GM23338 (cell line): ENCODE measurements around the gene RTL10.

ENCODE experiments used
- CREB1 ChIP-seq: fragments of 250-450 bp; sonication (Bioruptor Pico); IDR thresholded peaks from 2 replicates; pipeline ENCODE4 v1.5.0; 2020; ENCODE audit warnings: low read depth, mild to moderate bottlenecking, moderate library complexity
- EZH2 ChIP-seq: fragments of 200-600 bp; sonication (generic); IDR thresholded peaks from one replicate; pipeline ENCODE4 v1.8.0; 2017; ENCODE audit warnings: antibody characterized with exemption, mild to moderate bottlenecking, low read depth; ENCODE audit not compliant: unreplicated experiment
- EZH2phosphoT487 ChIP-seq: fragments of 200-600 bp; sonication (generic); IDR thresholded peaks from one replicate; pipeline ENCODE4 v1.8.1; 2018; ENCODE audit warnings: antibody characterized with exemption; ENCODE audit not compliant: unreplicated experiment
- JUNB ChIP-seq: IDR thresholded peaks from one replicate; pipeline ENCODE4 v1.6.1; 2016; ENCODE audit warnings: antibody characterized with exemption; ENCODE audit not compliant: unreplicated experiment
- POLR2AphosphoS5 ChIP-seq: IDR thresholded peaks from 2 replicates; pipeline ENCODE4 v1.6.1; 2016; ENCODE audit warnings: antibody characterized with exemption, low read depth
- ZNF114 ChIP-seq: fragments of 250-450 bp; sonication (Bioruptor Pico); IDR thresholded peaks from 2 replicates; pipeline ENCODE4 v1.5.0; 2020; ENCODE audit warnings: mild to moderate bottlenecking, moderate library complexity
- TF ChIP-seq, protein P1 (sequence below), 2 experiments: fragments of 200-600 bp in 1 of 2; sonication (generic) in 1 of 2; conservative IDR thresholded peaks; 2 replicates each; pipeline versions ENCODE4 v1.5.1 to v1.6.1; 2016 to 2017; ENCODE audit warnings: antibody characterized with exemption in 2 of 2, low read depth in 2 of 2, mild to moderate bottlenecking in 2 of 2, moderate library complexity in 1 of 2
- TF ChIP-seq, protein P2 (sequence below): fragments of 250-450 bp; sonication (Bioruptor Pico); IDR thresholded peaks from 2 replicates; pipeline ENCODE4 v1.5.0; 2020; ENCODE audit warnings: mild to moderate bottlenecking, moderate library complexity
- TF ChIP-seq, protein P3 (sequence below): IDR thresholded peaks from one replicate; pipeline ENCODE4 v1.6.1; 2018; ENCODE audit warnings: antibody characterized with exemption; ENCODE audit not compliant: unreplicated experiment
- TF ChIP-seq, protein P4 (sequence below): IDR thresholded peaks from 2 replicates; pipeline ENCODE4 v1.6.1; 2016; ENCODE audit warnings: antibody characterized with exemption

DNA sequence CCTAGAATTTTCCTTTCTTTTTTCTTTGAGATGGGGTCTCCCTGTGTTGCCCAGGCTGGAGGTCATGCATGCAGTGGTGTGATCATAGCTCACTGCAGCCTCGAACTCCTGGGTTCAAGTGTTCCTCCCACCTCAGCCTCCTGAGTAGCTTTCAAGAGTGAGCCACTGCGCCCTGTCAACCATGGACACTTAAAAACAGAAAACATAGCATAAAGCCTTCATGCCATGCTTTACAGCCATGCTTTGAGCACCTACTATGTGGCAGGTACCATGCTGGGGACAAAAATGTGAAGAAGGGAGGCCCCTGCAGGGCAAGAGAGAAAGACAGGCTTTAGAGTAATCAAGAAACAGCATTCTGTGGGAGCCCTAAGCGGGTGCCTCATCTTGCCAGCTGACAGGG lies 13.7 kb upstream of the RTL10 start:
- TF ChIP-seq, protein P1, sequence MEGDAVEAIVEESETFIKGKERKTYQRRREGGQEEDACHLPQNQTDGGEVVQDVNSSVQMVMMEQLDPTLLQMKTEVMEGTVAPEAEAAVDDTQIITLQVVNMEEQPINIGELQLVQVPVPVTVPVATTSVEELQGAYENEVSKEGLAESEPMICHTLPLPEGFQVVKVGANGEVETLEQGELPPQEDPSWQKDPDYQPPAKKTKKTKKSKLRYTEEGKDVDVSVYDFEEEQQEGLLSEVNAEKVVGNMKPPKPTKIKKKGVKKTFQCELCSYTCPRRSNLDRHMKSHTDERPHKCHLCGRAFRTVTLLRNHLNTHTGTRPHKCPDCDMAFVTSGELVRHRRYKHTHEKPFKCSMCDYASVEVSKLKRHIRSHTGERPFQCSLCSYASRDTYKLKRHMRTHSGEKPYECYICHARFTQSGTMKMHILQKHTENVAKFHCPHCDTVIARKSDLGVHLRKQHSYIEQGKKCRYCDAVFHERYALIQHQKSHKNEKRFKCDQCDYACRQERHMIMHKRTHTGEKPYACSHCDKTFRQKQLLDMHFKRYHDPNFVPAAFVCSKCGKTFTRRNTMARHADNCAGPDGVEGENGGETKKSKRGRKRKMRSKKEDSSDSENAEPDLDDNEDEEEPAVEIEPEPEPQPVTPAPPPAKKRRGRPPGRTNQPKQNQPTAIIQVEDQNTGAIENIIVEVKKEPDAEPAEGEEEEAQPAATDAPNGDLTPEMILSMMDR (conservative IDR thresholded peaks at IDR 0.05; ENCODE audit: low read depth in 2 of 2) = peak; percentile 18 to 47
- TF ChIP-seq, protein P2, sequence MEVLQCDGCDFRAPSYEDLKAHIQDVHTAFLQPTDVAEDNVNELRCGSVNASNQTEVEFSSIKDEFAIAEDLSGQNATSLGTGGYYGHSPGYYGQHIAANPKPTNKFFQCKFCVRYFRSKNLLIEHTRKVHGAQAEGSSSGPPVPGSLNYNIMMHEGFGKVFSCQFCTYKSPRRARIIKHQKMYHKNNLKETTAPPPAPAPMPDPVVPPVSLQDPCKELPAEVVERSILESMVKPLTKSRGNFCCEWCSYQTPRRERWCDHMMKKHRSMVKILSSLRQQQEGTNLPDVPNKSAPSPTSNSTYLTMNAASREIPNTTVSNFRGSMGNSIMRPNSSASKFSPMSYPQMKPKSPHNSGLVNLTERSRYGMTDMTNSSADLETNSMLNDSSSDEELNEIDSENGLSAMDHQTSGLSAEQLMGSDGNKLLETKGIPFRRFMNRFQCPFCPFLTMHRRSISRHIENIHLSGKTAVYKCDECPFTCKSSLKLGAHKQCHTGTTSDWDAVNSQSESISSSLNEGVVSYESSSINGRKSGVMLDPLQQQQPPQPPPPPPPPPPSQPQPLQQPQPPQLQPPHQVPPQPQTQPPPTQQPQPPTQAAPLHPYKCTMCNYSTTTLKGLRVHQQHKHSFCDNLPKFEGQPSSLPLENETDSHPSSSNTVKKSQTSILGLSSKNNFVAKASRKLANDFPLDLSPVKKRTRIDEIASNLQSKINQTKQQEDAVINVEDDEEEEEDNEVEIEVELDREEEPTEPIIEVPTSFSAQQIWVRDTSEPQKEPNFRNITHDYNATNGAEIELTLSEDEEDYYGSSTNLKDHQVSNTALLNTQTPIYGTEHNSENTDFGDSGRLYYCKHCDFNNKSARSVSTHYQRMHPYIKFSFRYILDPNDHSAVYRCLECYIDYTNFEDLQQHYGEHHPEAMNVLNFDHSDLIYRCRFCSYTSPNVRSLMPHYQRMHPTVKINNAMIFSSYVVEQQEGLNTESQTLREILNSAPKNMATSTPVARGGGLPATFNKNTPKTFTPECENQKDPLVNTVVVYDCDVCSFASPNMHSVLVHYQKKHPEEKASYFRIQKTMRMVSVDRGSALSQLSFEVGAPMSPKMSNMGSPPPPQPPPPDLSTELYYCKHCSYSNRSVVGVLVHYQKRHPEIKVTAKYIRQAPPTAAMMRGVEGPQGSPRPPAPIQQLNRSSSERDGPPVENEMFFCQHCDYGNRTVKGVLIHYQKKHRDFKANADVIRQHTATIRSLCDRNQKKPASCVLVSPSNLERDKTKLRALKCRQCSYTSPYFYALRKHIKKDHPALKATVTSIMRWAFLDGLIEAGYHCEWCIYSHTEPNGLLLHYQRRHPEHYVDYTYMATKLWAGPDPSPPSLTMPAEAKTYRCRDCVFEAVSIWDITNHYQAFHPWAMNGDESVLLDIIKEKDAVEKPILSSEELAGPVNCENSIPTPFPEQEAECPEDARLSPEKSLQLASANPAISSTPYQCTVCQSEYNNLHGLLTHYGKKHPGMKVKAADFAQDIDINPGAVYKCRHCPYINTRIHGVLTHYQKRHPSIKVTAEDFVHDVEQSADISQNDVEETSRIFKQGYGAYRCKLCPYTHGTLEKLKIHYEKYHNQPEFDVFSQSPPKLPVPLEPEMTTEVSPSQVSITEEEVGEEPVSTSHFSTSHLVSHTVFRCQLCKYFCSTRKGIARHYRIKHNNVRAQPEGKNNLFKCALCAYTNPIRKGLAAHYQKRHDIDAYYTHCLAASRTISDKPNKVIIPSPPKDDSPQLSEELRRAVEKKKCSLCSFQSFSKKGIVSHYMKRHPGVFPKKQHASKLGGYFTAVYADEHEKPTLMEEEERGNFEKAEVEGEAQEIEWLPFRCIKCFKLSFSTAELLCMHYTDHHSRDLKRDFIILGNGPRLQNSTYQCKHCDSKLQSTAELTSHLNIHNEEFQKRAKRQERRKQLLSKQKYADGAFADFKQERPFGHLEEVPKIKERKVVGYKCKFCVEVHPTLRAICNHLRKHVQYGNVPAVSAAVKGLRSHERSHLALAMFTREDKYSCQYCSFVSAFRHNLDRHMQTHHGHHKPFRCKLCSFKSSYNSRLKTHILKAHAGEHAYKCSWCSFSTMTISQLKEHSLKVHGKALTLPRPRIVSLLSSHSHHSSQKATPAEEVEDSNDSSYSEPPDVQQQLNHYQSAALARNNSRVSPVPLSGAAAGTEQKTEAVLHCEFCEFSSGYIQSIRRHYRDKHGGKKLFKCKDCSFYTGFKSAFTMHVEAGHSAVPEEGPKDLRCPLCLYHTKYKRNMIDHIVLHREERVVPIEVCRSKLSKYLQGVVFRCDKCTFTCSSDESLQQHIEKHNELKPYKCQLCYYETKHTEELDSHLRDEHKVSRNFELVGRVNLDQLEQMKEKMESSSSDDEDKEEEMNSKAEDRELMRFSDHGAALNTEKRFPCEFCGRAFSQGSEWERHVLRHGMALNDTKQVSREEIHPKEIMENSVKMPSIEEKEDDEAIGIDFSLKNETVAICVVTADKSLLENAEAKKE = no peak
- TF ChIP-seq, protein P3, sequence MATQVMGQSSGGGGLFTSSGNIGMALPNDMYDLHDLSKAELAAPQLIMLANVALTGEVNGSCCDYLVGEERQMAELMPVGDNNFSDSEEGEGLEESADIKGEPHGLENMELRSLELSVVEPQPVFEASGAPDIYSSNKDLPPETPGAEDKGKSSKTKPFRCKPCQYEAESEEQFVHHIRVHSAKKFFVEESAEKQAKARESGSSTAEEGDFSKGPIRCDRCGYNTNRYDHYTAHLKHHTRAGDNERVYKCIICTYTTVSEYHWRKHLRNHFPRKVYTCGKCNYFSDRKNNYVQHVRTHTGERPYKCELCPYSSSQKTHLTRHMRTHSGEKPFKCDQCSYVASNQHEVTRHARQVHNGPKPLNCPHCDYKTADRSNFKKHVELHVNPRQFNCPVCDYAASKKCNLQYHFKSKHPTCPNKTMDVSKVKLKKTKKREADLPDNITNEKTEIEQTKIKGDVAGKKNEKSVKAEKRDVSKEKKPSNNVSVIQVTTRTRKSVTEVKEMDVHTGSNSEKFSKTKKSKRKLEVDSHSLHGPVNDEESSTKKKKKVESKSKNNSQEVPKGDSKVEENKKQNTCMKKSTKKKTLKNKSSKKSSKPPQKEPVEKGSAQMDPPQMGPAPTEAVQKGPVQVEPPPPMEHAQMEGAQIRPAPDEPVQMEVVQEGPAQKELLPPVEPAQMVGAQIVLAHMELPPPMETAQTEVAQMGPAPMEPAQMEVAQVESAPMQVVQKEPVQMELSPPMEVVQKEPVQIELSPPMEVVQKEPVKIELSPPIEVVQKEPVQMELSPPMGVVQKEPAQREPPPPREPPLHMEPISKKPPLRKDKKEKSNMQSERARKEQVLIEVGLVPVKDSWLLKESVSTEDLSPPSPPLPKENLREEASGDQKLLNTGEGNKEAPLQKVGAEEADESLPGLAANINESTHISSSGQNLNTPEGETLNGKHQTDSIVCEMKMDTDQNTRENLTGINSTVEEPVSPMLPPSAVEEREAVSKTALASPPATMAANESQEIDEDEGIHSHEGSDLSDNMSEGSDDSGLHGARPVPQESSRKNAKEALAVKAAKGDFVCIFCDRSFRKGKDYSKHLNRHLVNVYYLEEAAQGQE = no peak
- TF ChIP-seq POLR2AphosphoS5 (no peak), EZH2 (no peak), JUNB (no peak), CREB1 (CRISPR knock-in tag) (no peak), ZNF114 (CRISPR knock-in tag) (no peak), EZH2phosphoT487 (no peak)
- TF ChIP-seq, protein P4, sequence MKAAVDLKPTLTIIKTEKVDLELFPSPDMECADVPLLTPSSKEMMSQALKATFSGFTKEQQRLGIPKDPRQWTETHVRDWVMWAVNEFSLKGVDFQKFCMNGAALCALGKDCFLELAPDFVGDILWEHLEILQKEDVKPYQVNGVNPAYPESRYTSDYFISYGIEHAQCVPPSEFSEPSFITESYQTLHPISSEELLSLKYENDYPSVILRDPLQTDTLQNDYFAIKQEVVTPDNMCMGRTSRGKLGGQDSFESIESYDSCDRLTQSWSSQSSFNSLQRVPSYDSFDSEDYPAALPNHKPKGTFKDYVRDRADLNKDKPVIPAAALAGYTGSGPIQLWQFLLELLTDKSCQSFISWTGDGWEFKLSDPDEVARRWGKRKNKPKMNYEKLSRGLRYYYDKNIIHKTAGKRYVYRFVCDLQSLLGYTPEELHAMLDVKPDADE = no peak
